NK-92 treated with Interleukin-12 subunit alpha and Interleukin-12 subunit beta, amount 100 ng/mL, for 24 hours (cell line): ENCODE measurements around the gene MC2R.

Experiments used
- DNase-seq: peaks from one replicate; lab custom pipeline; 2025; lab: John Stamatoyannopoulos, UW

Gene MC2R

DNA sequence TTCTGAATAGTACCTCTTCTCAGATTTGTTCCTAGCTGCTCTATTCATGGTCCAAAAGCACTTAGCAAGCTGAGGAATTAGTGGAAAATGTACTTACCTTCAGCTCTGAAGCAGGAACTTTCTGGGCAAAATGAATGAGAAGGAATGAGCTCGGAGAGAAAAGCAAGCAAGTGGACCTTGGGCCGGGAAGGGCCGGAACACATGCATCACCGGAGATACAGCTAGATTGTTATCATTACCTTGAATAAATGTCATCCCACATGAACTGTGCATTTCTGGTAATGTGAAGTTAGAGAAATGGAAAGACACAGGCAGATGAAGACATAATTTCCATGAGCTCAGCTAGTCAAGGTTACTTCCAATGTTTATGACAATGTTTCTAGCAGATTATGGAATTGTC, at the start of gene MC2R:
MC2R (minus strand) TSS at position 146 of the 400 bp plus-strand sequence. CDS start 30,018 bp downstream, outside the sequence.
- no peak for DNase-seq

DNA sequence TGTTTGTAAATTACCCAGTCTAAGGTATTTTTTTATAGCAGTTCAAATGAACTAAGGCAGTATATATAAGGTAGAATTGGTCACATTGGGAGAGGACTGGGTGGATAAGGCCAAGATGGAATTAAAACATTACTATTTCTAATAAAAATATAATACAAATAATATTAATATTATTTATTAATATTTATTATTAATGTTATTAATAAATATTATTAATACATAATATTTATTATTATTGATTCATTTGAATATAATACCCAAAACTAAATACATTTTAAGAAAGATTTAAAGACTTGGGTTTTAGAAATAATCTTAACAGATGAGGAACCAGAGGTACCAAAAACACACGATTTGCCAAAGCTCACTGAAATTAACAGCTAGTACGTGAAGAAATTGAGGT, 30.5 kb upstream of the MC2R start:
- DNase-seq = no peak

DNA sequence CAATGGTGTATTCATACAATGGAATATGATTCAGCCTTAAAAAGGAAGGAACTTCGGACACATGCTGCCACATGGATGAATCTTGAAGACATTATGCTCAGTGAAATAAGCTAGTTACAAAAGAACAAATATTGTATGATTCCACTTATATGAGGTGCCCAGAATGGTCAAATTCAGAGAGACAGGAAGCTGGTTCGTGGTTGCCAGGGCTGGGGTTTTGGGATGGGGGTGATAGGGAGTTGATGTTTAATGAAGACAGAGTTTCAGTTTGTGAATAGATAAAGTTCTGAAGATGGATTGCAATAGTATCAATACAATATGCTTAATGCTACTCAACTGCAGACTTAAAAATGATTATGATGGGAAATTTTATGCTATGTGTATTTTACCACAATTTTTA, 28.0 kb upstream of the MC2R start:
- DNase-seq = no peak

DNA sequence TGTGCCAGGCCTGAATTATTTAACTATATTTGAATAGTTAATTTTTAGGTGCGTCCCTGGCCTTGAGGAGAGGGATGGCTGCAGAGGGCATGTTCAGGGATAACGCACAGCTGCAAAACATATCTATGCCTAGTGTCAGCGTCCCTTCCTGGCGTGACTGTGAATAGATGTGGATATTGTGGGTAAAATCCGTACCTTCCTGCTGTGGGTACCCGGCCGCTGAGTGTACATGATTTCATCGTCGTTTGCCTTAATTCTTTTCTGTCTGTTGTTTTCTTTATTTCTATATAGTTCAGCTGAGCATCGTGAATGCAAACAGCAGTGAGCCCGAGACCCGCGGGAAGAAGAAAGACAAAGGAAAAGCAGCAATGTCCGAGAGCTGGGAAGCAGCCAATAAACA, 25.0 kb upstream of the MC2R start:
- no peak for DNase-seq

DNA sequence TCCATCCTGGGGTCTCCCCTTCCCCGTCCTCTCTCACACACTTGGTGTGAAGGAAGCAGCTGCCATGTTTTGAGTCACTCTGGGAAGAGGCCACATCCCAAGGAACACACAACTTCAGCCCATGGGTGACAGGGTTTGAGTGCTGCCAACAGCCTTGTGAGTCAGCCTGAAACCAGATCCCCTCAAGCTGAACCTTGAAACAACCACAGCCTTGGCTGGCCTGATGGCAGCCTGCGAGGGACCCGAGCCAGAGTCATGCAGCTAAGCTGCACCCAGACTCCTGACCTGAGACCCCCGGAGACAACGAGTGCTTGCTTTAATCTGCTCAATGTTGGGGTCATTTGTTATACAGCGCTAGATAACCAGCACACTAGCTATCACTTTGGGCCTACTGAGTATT, 19.3 kb upstream of the MC2R start:
- DNase-seq = no peak

DNA sequence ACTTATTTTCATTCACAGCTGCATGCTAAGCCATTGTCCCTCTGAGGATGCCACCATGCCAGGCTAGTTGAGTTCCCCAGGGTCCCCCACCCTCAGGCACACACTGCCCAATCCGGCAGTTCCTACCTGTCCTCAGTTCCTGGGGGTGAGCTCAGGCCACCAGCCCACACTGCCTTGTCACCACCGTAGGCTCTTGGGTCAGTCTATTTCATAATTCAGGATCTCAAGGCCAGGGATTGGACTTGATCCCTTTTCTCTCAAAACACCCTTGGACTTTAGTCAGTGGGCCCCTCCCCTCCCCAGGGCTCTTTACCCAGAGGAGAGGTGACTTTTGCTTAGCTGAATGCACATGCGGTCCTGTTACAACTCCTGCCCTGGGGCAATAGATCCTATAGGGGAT, 18.7 kb upstream of the MC2R start:
- no peak for DNase-seq

DNA sequence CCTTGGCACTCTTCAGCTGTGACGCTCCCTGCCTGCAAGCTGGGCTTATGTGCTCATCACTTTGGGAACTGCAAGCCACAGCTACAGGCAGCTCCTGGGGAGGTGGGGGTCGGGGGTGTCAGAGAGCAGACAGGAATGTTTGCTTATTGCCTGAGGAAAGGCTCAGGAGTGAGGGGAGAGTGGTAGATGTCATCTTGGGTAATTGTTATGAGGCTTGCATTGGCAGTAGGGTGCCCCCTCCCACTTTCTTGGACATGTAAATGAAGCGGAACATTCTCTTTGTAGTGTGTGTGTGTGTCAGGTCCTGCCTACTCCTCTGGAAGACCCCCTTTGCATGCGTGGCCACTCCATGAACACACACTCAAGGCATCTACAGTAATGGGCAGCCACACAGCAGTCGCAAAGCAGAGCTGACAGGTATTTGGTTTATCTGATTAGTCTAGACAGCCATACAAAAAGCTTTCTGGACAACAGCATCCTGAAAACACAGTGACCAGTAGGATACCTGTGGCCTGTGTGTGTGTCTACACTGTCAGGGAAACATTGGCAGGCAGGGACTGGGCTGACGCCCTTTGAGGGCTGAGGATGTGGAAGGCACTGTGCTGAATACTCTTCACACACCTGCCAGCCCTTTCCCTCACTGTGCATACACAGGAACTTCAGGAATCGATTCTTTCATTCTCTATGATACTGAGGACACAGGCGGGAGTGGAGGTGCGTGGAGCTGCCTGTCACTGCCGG, 17.1 kb upstream of the MC2R start:
- DNase-seq = no peak

DNA sequence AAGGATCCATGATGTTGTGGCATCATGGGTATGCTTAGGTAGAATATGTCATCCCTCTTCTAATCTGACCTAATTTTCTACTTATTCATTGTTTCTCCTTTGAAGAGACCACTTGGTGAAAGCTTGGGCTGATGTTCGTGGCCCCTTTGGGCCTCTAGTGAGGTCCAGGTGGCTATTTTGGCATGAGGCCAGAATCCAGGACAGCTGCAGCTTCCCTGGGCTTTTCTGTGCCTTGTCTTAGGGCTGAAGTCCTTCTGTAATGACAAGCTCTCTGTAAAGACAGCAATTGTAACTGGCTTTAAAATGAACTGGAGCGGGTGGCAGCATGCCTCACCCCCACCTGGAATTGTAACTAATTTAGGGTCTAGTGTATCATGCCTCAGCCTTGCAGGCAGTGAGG, 15.6 kb upstream of the MC2R start:
- no peak for DNase-seq

DNA sequence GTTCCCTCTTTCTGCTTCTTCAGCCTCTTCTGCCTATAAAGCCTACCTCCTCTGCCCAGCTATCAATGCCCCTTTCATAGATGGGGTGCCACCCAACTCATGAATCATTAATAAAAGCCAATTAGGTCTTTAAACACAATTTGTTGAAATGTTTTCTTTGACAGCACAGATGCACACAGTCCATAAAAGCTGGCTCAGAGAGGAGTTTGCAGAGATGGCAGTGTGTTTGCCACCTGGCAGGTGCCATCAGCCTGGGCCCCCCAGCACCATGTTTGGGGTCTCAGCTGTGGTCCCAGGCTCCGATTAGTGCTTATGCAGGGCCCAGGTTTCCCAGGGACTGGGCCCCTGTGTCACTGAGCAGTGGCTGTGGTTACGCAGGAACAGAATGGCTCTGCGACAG, 7.9 kb upstream of the MC2R start:
- no peak for DNase-seq

DNA sequence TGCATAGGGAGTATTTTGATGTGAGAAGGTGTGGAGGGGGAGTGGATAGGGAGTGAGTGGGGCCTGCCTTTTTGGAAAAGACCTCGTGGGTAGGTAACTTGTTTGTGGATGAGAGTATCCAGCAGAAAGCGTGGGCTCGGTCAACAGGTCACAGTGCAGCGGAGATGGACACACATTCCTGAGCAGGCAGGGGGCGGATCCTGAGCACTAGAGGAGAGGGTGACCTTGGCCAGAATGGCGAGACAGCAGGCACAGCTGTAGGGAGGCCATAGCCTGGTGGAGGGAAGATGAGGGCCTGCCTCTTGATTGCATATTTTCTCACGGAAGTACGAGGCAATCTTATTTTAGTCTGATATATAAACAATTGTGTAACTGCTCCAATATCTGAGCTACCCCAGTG, 3.6 kb upstream of the MC2R start:
- no peak for DNase-seq

DNA sequence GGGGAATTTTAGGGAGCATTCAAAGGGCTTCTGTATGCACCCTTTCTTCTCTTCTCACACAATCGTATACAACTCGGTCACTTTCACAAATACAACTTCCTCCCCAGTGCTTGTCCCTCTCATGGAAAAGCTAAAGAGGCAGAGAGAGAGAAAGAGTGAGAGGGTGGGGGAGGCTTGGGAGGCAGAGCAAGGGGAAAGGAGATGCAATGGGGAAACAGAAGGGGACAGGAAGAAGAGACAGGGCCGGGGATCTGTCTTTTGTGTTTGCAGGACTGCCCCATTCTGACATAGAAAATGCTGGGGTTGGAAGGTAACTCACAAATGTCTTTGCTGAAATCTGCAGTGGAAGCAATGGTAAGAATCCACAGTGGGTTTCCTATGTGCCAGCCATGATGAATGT, 2.1 kb upstream of the MC2R start:
- no peak for DNase-seq

DNA sequence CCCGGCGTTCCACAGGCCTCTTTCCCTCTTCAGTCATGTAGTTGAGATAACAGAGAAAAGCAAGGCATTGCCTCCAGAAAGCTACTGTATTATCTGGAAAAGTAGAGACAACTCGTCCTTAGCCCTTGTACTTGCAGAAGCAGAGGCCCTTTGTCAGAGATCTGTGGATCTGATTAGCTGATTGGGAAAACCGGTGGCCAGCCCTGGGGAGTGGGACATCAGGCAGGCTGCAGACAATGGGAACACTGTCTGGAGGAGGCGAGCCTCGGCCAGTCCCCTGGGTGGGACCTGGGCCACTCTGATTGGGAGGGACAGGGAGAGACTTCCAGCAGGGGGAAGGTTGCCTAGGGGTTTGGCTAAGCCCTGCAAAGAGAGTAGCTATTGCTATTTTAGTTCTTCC, 1.2 kb upstream of the MC2R start:
- DNase-seq = no peak

DNA sequence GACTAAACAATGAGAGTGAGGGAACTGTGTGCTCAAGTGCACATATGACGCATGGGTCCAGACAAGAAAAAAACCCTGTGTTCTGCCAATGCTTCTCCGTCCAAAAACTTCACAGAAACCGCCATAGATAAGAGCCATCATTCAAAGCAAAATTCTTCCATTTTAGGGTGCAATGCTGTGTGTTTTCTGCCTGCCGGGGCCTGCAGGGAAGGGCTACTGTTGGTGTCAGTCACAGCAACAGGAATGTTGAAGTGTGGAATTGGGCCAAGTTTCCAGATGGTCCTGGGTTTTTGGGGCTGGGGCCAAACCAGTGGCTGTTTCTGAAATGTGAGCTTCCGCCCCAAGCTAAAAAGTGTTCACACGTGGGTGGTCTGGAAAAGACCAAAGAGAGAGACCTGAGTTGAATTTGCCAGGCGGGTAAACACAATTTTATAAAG, 677 bp upstream of the MC2R start:
- DNase-seq = no peak

DNA sequence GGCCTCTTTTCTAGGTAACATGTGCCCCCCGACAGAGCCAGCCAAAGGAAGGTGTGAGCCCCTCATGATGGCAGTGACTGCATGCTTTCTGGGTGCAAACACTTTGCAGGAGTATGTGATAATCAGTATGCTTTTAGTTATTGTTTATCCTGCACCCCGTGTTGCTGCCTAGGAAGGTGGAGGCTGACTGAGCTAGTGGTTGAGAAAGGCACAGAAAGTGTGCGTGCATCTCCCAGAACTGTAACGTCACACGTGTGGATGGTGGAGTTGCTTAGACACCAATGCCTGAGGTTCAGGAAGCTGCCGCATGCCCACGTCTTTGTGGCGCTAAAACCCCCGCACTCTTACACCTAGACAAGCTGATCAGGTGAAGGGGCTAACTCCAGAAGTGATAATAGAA, 580 bp downstream of the MC2R start:
- no peak for DNase-seq

DNA sequence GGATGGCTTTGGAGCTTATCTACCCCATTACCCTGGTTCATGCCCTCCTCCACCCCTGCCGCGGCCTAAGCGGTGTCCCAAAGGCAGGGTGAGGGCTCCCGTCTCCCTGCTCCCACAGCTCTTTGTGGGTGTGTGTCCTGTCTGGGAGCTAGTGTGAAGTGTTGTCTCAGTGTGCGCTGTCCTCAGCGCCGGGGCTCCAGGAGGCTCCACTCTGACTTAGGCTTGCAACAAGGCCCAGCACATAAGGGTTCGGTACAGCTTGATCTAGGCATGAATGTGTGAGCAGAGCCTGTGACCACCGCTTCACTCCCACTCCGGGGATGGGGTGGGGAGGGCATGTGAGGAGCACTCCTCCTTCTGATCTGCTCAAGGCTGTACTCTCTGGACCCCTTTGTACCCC, 1.2 kb downstream of the MC2R start:
- DNase-seq = no peak

DNA sequence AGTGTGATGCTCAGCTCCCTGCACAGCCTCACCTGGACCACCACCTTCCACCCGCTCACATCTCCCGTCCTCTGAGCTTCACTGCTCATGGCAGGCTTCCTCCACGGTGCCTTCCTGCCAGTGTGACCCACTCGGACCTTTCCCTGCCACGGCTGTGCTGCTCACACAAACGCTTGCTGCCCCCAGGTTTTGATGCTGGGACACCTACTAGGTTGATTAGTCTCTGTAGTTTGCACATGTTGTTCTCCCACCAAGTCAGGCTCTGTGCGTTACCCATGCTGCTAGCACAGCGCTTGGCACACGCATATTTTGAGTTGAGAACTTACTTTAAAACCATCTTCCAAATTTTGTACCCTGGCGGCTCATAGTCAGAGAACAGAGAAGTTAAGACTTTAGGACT, 2.1 kb downstream of the MC2R start:
- no peak for DNase-seq

DNA sequence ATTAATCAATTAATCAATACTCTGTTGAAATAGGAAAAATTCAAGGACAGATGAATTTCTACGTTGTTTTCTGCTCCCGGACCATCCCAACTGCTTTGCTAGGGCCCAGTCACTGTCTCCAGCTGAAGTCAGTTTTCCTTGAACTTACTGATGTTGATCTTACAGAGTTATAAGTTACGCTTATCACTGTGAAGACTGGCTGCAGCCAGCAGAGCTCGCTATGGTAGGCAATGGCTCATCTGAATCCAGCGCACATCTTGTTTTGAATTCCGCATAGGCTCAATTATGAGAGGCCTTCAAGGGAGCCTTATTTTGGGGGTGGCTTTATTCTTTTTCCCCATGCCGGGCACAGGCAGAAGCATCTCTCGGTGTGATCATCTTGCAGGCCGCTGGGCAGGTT, 2.7 kb downstream of the MC2R start:
- DNase-seq = no peak

DNA sequence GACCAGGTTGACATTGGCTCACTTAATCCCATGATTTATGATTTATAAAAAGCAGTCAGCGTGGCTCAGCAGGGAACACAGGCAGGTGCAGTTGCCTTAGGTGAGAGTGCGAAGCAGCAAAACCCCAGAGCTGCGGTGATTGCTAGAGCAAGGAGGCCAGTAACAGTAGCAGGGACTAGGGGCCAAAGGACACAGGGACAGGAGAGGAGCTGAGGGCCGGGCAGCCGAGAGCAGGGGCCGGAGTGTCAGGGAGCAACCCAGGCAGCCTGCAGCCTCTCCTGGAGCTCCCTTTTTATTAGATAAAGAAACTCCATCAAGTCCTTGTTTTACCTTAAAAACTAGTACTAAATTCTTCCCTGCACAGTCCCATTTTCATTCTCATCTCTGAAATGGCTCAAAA, 4.3 kb downstream of the MC2R start:
- DNase-seq = no peak

DNA sequence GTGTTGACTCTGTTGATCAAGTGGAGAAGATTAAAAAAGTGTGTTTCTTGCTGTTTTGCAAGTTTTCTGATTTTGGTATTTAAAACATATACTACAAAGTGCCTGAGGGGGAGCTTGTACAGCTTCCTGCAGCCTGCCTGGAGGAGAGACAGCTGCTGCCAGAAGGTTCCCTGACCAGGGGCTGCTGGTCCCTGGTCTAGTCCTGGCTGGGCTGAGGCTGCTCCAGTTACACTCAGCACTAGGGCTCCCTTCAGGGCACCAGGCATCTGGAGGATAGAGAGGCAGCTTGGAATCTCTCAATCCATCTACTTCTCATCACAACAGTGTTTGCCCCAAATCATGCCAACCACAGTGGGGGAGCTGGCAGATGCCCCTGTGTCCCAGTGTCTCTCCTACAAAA, 4.8 kb downstream of the MC2R start:
- no peak for DNase-seq

DNA sequence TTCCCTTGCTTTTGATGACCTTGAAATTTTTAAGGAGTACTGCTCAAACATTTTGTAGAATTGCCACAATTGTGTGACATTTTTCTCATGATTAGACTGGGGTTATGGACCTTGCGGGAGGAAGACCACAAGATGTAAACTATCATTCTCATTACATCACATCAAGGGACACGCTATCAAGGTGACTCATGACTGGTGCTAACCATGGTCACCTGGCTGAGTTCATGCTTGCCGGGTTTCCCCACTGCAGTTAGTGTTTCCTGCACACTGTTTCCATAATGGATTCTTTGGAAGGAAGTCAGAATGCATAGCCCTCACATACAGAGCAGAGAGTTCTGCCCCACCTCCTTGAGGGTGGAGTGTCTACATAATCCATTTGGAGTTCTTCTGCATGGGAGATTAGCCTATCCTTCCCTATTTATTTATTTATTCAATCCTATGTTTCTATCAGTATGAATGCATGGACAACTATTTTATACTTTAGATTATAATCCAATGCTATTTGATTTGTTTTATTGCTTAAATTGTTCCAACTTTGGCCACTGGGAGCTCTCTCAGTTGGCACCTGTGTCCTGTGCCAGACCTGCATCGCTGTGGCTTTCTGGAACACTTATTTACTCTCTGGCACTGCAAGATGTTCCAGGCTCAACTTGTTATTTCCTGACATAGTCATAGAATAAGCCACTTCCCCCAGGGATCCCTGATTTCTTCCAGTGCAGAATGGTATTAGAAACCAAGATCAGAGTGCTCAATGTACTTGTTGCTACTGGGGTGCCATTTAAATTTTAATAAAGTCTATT, 6.0 kb downstream of the MC2R start:
- DNase-seq = no peak

DNA sequence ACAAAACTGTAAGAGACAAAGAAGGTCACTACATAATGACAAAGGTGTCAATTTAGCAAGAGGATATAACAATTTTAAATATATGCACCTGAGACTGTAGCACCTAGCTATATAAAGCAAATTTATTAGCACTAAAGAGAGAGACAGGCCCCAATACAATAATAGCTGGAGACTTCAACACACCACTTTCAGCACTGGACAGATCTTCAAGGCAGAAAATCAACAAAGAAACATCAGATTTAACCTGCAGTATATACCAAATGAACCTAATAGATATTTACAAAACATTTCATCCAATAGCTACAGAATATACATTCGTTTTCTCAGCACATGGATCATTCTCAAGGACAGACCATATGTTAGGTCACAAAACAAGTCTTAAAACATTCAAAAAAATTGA, 14.7 kb downstream of the MC2R start:
- DNase-seq = no peak

DNA sequence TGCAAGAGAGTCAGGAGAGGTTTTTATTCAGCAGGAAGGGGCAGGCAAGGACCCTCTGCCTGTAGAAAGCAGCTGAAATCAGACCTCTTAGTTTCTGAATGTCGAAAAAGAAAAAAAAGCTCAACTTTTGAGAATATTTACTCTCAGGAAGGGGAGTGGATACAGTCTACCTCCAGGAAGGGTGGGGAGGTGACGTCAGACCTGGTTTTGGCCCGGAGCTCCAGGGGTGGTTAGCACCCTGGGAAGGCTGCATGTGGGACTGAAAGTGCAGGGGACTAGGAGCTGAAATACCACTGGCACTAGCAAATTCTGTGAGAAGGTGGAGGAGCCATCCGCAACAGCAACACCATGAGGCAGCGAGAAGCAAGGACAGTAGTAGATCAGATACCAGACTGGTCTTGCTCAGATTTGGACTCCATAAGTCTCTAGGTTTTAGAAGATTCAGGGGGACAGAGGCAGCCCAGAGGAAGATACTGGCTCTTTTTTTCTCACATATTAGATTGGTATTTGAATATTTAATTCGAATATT, 19.8 kb downstream of the MC2R start:
- no peak for DNase-seq

DNA sequence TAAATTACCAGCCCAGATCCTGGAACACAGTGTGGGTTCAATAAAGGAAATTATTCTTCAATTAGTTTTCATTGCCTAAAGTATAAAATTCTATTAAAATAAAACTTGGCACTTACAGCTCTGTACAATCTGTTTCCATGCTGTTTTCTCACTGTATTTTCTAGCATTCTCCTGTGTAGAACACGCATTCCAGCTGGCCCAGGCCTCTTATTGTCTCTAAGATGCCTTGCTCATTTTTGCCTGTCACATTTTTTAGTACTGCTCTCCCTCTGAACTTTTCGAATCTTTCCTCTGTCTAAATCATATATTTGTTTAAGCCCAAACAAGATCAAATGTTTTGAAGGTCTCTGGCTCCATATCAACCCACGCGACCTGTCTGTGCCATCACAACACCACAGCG, 20.8 kb downstream of the MC2R start:
- DNase-seq = no peak

DNA sequence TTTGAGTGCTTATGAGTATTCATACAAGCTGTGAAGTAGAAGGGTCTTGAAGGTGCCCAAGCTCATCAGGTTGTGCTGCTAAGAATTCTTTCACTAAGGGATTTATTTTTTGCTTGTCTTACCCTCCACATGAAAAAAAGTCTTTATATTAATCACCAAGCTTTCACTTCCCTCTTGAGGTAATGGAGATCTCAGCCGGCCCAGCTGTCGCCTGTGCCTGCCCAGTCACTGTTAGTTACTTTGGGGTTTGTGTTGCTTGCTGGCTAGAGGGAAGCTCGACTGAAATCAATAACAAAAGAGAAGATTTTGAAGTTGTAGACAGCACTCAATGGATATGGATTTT, 21.9 kb downstream of the MC2R start:
- no peak for DNase-seq
